HepG2 (cell line): ENCODE data around the gene DDX6. TPM values are rescaled to one million over a fixed set of nuclear protein-coding genes. Genes with fewer than 3 reads are reported as not detected.

Source experiments
- ATM ChIP-seq: fragments of 450-650 bp; IDR thresholded peaks from 2 replicates; pipeline ENCODE4 v1.7.1; 2017; ENCODE audit warnings: mild to moderate bottlenecking, borderline replicate concordance
- EP300 ChIP-seq, 3 experiments: sonication (generic) in 1 of 3; formaldehyde crosslinking in 1 of 3; IDR thresholded peaks; 2 replicates each; pipeline versions ENCODE4 v1.5.1 to v1.6.1; 2011 to 2020; ENCODE audit warnings: low read depth in 2 of 3, low read length in 2 of 3, borderline replicate concordance in 1 of 3, improper control_type of control experiment in 1 of 3, mild to moderate bottlenecking in 1 of 3, missing genetic modification reagents in 1 of 3, moderate library complexity in 1 of 3
- HMG20A ChIP-seq: IDR thresholded peaks from 2 replicates; pipeline ENCODE4 v1.6.1; 2016; ENCODE audit warnings: borderline replicate concordance
- JARID2 ChIP-seq: sonication (generic); formaldehyde crosslinking; IDR thresholded peaks from 2 replicates; pipeline ENCODE4 v1.8.1; 2023; ENCODE audit warnings: missing genetic modification reagents, inconsistent platforms; ENCODE audit not compliant: insufficient replicate concordance
- MIER2 ChIP-seq: IDR thresholded peaks from 2 replicates; pipeline ENCODE4 v1.6.1; 2016; ENCODE audit warnings: missing biosample characterization, missing genetic modification reagents
- NCOR1 ChIP-seq: fragments of 200-600 bp; sonication (generic); IDR thresholded peaks from 2 replicates; pipeline ENCODE4 v1.7.0; 2017; ENCODE audit warnings: antibody characterized with exemption, low read length, borderline replicate concordance
- NFE2L2 ChIP-seq: fragments of 150-350 bp; IDR thresholded peaks from 2 replicates; pipeline ENCODE4 v1.6.1; 2014; ENCODE audit warnings: low read length
- POLR2G ChIP-seq: fragments of 200-400 bp; formaldehyde crosslinking; IDR thresholded peaks from 2 replicates; pipeline ENCODE4 v1.6.1; 2018; ENCODE audit warnings: mild to moderate bottlenecking, low read depth, low read length, moderate library complexity
- RAD21 ChIP-seq: fragments of 450-650 bp; formaldehyde crosslinking; IDR thresholded peaks from 2 replicates; pipeline ENCODE4 v1.5.0; 2020; ENCODE audit warnings: mild to moderate bottlenecking
- SIX1 ChIP-seq: sonication (generic); formaldehyde crosslinking; IDR thresholded peaks from 2 replicates; pipeline ENCODE4 v1.4.0; 2020; ENCODE audit warnings: missing genetic modification reagents, borderline replicate concordance
- SMYD3 ChIP-seq: sonication (generic); formaldehyde crosslinking; IDR thresholded peaks from 2 replicates; pipeline ENCODE4 v1.8.1; 2023; ENCODE audit warnings: mild to moderate bottlenecking, missing genetic modification reagents
- SRSF4 ChIP-seq: fragments of 200-400 bp; formaldehyde crosslinking; IDR thresholded peaks from one replicate; pipeline ENCODE4 v1.6.1; 2018; ENCODE audit warnings: mild to moderate bottlenecking, low read depth, low read length, moderate library complexity; ENCODE audit not compliant: poor library complexity, severe bottlenecking
- TARDBP ChIP-seq: sonication (generic); formaldehyde crosslinking; IDR thresholded peaks from 2 replicates; pipeline ENCODE4 v1.8.0; 2022; ENCODE audit warnings: mild to moderate bottlenecking, missing genetic modification reagents
- ZBTB8A ChIP-seq: sonication (generic); formaldehyde crosslinking; IDR thresholded peaks from 2 replicates; pipeline ENCODE4 v1.4.0; 2020; ENCODE audit warnings: mild to moderate bottlenecking, low read depth, missing genetic modification reagents, borderline replicate concordance
- polyA plus RNA-seq, 8 experiments: library from polyadenylated mRNA; depleted of rRNA in 3 of 8; stranded (reverse) in 7 of 8; unstranded in 1 of 8; fragments of >200 nt; fragmentation: Illumina TruSeq in 4 of 8; extraction: Trizol in 4 of 8; gene quantifications; 2 replicates each; pipeline versions ENCODE4 v1.2.1 to v1.2.3, GENCODE V29; 2011 to 2016; ENCODE audit warnings: low read depth in 4 of 8, missing spikeins in 1 of 8, mixed read lengths in 1 of 8; ENCODE audit not compliant: insufficient read depth in 1 of 8
- total RNA-seq, 5 experiments: library from RNA; depleted of rRNA; stranded (reverse); fragments of >200 nt; fragmentation: Illumina TruSeq; extraction: Trizol; gene quantifications; 2 replicates each; pipeline ENCODE4 v1.2.3, GENCODE V29; 2016; ENCODE audit warnings: low read depth in 1 of 5
- TF ChIP-seq, protein P1 (sequence below): sonication (generic); formaldehyde crosslinking; conservative IDR thresholded peaks from 2 replicates; pipeline ENCODE4 v1.4.0; 2020; ENCODE audit warnings: mild to moderate bottlenecking, missing genetic modification reagents, moderate library complexity
- TF ChIP-seq, protein P2 (sequence below): sonication (generic); formaldehyde crosslinking; IDR thresholded peaks from 2 replicates; pipeline ENCODE4 v1.8.0; 2022; ENCODE audit warnings: missing genetic modification reagents, mild to moderate bottlenecking, moderate library complexity, borderline replicate concordance
- TF ChIP-seq, protein P3 (sequence below): sonication (generic); formaldehyde crosslinking; IDR thresholded peaks from 2 replicates; pipeline ENCODE4 v1.4.0; 2020; ENCODE audit warnings: low read depth, missing genetic modification reagents

The DDX6 gene
- total and polyA plus RNA-seq, 2 of the 13 experiments (the other 11 are each of a cell fraction or from before 2014, with no cell fraction given): 20.9 to 59.2 TPM

DNA sequence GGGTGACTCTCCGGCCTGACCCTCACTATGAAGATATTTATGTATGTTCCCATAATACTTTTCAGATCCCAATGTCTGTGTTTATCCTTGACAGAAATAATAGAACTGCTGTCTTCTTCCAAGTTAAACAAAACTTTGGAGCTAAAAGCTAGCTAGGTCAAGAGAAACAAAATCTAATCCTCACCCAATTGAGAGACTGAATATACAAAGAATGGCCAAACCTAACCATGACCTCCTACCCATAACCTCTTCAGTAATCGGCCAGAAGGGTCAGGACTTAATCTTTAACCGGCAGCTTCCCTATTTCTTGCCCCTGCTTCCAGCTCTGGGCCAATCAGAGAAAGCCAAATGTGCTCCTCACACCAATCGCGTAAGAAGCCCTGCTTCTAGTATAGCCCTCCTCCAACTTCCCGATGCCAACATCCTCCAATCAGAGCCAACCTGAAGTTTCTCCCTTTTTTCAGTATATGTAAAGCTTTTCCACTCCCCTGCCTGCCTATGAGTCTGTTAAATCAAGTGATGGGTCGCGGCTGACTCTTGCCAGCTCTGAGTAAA is 1.7 kb upstream of the DDX6 start (continued):
- TF ChIP-seq, protein P1, sequence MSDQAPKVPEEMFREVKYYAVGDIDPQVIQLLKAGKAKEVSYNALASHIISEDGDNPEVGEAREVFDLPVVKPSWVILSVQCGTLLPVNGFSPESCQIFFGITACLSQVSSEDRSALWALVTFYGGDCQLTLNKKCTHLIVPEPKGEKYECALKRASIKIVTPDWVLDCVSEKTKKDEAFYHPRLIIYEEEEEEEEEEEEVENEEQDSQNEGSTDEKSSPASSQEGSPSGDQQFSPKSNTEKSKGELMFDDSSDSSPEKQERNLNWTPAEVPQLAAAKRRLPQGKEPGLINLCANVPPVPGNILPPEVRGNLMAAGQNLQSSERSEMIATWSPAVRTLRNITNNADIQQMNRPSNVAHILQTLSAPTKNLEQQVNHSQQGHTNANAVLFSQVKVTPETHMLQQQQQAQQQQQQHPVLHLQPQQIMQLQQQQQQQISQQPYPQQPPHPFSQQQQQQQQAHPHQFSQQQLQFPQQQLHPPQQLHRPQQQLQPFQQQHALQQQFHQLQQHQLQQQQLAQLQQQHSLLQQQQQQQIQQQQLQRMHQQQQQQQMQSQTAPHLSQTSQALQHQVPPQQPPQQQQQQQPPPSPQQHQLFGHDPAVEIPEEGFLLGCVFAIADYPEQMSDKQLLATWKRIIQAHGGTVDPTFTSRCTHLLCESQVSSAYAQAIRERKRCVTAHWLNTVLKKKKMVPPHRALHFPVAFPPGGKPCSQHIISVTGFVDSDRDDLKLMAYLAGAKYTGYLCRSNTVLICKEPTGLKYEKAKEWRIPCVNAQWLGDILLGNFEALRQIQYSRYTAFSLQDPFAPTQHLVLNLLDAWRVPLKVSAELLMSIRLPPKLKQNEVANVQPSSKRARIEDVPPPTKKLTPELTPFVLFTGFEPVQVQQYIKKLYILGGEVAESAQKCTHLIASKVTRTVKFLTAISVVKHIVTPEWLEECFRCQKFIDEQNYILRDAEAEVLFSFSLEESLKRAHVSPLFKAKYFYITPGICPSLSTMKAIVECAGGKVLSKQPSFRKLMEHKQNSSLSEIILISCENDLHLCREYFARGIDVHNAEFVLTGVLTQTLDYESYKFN (CRISPR knock-in tag): 0 out of 2 replicates have a peak, but pooled peaks have one; percentile 25
- TF ChIP-seq RAD21 (CRISPR knock-in tag) (no peak), ZBTB8A (no peak), NFE2L2 (no peak), ATM (no peak), SMYD3 (CRISPR knock-in tag) (no peak), HMG20A (CRISPR knock-in tag) (0 out of 2 replicates have a peak, but pooled peaks have one; percentile 49), SRSF4 (no peak), SIX1 (CRISPR knock-in tag) (no peak), POLR2G (peak; percentile 87), JARID2 (CRISPR knock-in tag) (no peak), MIER2 (CRISPR knock-in tag) (no peak), EP300 (IDR thresholded peaks at IDR 0.05; ENCODE audit: low read depth in 2 of 2, low read length in 2 of 2) (0 out of 4 replicates have a peak, but pooled peaks of 1 of the 2 experiments have one; percentile 35), EP300 (CRISPR knock-in tag; IDR thresholded peaks at IDR 0.05; ENCODE audit: borderline replicate concordance) (no peak), NCOR1 (no peak), TARDBP (CRISPR knock-in tag) (no peak)
- TF ChIP-seq, protein P2, sequence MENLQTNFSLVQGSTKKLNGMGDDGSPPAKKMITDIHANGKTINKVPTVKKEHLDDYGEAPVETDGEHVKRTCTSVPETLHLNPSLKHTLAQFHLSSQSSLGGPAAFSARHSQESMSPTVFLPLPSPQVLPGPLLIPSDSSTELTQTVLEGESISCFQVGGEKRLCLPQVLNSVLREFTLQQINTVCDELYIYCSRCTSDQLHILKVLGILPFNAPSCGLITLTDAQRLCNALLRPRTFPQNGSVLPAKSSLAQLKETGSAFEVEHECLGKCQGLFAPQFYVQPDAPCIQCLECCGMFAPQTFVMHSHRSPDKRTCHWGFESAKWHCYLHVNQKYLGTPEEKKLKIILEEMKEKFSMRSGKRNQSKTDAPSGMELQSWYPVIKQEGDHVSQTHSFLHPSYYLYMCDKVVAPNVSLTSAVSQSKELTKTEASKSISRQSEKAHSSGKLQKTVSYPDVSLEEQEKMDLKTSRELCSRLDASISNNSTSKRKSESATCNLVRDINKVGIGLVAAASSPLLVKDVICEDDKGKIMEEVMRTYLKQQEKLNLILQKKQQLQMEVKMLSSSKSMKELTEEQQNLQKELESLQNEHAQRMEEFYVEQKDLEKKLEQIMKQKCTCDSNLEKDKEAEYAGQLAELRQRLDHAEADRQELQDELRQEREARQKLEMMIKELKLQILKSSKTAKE: no peak
- TF ChIP-seq, protein P3, sequence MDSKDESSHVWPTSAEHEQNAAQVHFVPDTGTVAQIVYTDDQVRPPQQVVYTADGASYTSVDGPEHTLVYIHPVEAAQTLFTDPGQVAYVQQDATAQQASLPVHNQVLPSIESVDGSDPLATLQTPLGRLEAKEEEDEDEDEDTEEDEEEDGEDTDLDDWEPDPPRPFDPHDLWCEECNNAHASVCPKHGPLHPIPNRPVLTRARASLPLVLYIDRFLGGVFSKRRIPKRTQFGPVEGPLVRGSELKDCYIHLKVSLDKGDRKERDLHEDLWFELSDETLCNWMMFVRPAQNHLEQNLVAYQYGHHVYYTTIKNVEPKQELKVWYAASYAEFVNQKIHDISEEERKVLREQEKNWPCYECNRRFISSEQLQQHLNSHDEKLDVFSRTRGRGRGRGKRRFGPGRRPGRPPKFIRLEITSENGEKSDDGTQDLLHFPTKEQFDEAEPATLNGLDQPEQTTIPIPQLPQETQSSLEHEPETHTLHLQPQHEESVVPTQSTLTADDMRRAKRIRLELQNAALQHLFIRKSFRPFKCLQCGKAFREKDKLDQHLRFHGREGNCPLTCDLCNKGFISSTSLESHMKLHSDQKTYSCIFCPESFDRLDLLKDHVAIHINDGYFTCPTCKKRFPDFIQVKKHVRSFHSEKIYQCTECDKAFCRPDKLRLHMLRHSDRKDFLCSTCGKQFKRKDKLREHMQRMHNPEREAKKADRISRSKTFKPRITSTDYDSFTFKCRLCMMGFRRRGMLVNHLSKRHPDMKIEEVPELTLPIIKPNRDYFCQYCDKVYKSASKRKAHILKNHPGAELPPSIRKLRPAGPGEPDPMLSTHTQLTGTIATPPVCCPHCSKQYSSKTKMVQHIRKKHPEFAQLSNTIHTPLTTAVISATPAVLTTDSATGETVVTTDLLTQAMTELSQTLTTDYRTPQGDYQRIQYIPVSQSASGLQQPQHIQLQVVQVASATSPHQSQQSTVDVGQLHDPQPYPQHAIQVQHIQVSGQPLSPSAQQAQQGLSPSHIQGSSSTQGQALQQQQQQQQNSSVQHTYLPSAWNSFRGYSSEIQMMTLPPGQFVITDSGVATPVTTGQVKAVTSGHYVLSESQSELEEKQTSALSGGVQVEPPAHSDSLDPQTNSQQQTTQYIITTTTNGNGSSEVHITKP (CRISPR knock-in tag): no peak
